ENCODE measurements around the gene ENTPD2.

Gene ENTPD2

DNA sequence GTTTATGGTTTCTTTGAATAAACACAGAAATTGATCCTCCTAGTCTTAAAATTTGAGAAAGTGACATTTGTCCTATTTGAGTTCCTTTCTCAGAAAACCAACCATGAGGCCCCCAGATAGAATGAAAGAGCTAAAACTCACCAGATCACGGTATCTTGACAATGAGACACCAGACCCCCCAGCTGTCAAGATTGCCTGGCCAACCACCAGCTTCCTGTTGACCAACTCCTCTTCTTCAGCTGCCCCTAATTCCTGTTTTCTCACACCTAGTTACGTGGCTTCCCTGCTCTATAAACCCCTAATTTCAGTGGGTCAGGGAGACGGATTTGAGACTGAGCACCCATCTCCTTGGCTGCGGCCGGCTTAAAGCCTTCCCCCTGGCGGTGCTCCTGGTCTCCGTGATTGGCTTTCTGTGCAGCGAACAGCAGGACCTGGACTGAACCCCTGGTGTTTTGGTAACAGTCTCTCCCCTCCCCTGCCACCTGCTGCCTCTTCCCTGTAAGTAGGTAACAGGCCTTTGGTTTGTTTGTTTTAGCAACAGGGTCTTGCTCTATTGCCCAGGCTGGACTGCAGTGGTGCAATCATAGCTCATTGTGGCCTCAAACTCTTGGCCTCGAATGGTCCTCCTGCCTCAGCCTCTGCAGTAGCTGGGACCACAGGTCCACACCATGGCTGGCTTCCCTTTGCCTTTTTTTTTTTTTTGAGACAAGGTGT, 4.8 kb upstream of the ENTPD2 start:
- no peaks in the 10 kb centered on the region for H3K36me3 ChIP-seq (ENCODE audit: control insufficient read depth in 2 of 2, insufficient read depth in 1 of 2, low read length in 2 of 2)
- CTCF ChIA-PET = interaction anchor here (0.6 to 10.1 kb wide), 10 partner anchors 9 to 371 kb away, joined by 3 to 166 read pairs (median 4); partner anchors contain the start of genes NPDC1 and SAPCD2
- TF ChIP-seq ZNF354C (tag by site-specific recombination; IDR thresholded peaks at IDR 0.05; ENCODE audit: borderline replicate concordance, low read depth) (no peak), ZNF112 (tag by site-specific recombination; IDR thresholded peaks at IDR 0.05) (no peak), SCRT2 (tag by site-specific recombination; IDR thresholded peaks at IDR 0.05) (peak; percentile 83), GLIS2 (tag by site-specific recombination; IDR thresholded peaks at IDR 0.05) (no peak), WT1 (tag by site-specific recombination; IDR thresholded peaks at IDR 0.05) (no peak), ZNF140 (tag by site-specific recombination; IDR thresholded peaks at IDR 0.05) (no peak), ZNF175 (tag by site-specific recombination; IDR thresholded peaks at IDR 0.05) (no peak), ZNF121 (tag by site-specific recombination; IDR thresholded peaks at IDR 0.05) (peak; percentile 95), ZIC2 (tag by site-specific recombination; IDR thresholded peaks at IDR 0.05) (peak; percentile 90), ZNF114 (tag by site-specific recombination; IDR thresholded peaks at IDR 0.05) (no peak), ZNF423 (tag by site-specific recombination; IDR thresholded peaks at IDR 0.05) (0 out of 2 replicates have a peak, but pooled peaks have one; percentile 37), ZNF266 (tag by site-specific recombination; IDR thresholded peaks at IDR 0.05; ENCODE audit: low read depth) (no peak), SCRT1 (tag by site-specific recombination; IDR thresholded peaks at IDR 0.05; ENCODE audit: borderline replicate concordance) (peak; percentile 78; the same call in 1 of the 2 replicates)
- TF ChIP-seq, protein P1, sequence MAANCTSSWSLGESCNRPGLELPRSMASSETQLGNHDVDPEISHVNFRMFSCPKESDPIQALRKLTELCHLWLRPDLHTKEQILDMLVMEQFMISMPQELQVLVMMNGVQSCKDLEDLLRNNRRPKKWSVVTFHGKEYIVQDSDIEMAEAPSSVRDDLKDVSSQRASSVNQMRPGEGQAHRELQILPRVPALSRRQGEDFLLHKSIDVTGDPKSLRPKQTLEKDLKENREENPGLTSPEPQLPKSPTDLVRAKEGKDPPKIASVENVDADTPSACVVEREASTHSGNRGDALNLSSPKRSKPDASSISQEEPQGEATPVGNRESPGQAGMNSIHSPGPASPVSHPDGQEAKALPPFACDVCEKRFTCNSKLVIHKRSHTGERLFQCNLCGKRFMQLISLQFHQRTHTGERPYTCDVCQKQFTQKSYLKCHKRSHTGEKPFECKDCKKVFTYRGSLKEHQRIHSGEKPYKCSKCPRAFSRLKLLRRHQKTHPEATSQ (tag by site-specific recombination; IDR thresholded peaks at IDR 0.05) = 0 out of 2 replicates have a peak, but pooled peaks have one; percentile 23
- TF ChIP-seq, protein P2, sequence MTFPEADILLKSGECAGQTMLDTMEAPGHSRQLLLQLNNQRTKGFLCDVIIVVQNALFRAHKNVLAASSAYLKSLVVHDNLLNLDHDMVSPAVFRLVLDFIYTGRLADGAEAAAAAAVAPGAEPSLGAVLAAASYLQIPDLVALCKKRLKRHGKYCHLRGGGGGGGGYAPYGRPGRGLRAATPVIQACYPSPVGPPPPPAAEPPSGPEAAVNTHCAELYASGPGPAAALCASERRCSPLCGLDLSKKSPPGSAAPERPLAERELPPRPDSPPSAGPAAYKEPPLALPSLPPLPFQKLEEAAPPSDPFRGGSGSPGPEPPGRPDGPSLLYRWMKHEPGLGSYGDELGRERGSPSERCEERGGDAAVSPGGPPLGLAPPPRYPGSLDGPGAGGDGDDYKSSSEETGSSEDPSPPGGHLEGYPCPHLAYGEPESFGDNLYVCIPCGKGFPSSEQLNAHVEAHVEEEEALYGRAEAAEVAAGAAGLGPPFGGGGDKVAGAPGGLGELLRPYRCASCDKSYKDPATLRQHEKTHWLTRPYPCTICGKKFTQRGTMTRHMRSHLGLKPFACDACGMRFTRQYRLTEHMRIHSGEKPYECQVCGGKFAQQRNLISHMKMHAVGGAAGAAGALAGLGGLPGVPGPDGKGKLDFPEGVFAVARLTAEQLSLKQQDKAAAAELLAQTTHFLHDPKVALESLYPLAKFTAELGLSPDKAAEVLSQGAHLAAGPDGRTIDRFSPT (tag by site-specific recombination; IDR thresholded peaks at IDR 0.05) = no peak
- H3K9me3 ChIP-seq (ENCODE audit: control insufficient read depth, insufficient read depth, low read depth, low read length) = no peaks in the 10 kb centered on the region
- no peaks in the 10 kb centered on the region for H3K4me1 ChIP-seq (ENCODE audit: control insufficient read depth, insufficient read depth, low read length)
- H3K27ac ChIP-seq (ENCODE audit: extremely low read depth, low read depth, low read length) = no peak overlapping the region
- POLR2A ChIA-PET = interaction anchor here (0.9 to 1.8 kb wide), 4 partner anchors 9 to 182 kb away, joined by 3 to 5 read pairs (median 4); partner anchors contain the start of gene TUBB4B
- no peak overlapping the region for H3K4me3 ChIP-seq (ENCODE audit: low read depth, low read length)

DNA sequence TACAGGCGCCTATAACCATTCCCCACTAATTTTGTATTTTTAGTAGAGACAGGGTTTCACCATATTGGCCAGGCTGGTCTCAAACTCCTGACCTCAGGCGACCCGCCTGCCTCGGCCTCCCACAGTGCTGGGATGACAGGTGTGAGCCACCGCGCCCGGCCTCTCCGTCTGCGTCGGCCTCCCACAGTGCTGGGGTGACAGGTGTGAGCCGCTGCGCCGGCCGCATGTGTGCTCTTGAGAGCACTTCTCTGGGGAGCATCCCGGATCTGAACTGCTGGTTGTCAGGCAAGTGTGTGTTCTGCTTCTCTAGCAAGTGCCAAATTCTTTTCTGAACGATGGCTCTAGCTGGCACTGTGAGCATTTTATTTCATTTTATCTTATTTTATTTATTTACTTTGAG, 3.7 kb upstream of the ENTPD2 start:
- ChIA-PET POLR2A (interaction anchor here (1.8 kb wide), 1 partner anchor 11 kb away, joined by 5 read pairs; no protein-coding TSS in a partner anchor), CTCF (interaction anchor here (0.6 to 10.1 kb wide), 4 partner anchors 9 to 156 kb away, joined by 3 to 166 read pairs (median 36); partner anchors contain the start of genes NPDC1 and SAPCD2)
- Histone ChIP-seq H3K4me3 (ENCODE audit: low read depth, low read length) (no peak overlapping the region), H3K4me1 (ENCODE audit: control insufficient read depth, insufficient read depth, low read length) (no peaks in the 10 kb centered on the region), H3K27ac (ENCODE audit: extremely low read depth, low read depth, low read length) (no peak overlapping the region), H3K36me3 (ENCODE audit: control insufficient read depth in 2 of 2, insufficient read depth in 1 of 2, low read length in 2 of 2) (no peaks in the 10 kb centered on the region), H3K9me3 (ENCODE audit: control insufficient read depth, insufficient read depth, low read depth, low read length) (no peaks in the 10 kb centered on the region)
- TF ChIP-seq ZNF157 (tag by site-specific recombination; IDR thresholded peaks at IDR 0.05) (no peak), GLIS1 (tag by site-specific recombination; IDR thresholded peaks at IDR 0.05) (peak; percentile 30; the same call in 1 of the 2 replicates), ZNF2 (tag by site-specific recombination; IDR thresholded peaks at IDR 0.05) (peak; percentile 78), ZNF530 (tag by site-specific recombination; IDR thresholded peaks at IDR 0.05; ENCODE audit: low read depth) (no peak)
- TF ChIP-seq, protein P3, sequence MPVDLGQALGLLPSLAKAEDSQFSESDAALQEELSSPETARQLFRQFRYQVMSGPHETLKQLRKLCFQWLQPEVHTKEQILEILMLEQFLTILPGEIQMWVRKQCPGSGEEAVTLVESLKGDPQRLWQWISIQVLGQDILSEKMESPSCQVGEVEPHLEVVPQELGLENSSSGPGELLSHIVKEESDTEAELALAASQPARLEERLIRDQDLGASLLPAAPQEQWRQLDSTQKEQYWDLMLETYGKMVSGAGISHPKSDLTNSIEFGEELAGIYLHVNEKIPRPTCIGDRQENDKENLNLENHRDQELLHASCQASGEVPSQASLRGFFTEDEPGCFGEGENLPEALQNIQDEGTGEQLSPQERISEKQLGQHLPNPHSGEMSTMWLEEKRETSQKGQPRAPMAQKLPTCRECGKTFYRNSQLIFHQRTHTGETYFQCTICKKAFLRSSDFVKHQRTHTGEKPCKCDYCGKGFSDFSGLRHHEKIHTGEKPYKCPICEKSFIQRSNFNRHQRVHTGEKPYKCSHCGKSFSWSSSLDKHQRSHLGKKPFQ (tag by site-specific recombination; IDR thresholded peaks at IDR 0.05) = peak; percentile 56; the same call in 1 of the 2 replicates
- TF ChIP-seq, protein P4, sequence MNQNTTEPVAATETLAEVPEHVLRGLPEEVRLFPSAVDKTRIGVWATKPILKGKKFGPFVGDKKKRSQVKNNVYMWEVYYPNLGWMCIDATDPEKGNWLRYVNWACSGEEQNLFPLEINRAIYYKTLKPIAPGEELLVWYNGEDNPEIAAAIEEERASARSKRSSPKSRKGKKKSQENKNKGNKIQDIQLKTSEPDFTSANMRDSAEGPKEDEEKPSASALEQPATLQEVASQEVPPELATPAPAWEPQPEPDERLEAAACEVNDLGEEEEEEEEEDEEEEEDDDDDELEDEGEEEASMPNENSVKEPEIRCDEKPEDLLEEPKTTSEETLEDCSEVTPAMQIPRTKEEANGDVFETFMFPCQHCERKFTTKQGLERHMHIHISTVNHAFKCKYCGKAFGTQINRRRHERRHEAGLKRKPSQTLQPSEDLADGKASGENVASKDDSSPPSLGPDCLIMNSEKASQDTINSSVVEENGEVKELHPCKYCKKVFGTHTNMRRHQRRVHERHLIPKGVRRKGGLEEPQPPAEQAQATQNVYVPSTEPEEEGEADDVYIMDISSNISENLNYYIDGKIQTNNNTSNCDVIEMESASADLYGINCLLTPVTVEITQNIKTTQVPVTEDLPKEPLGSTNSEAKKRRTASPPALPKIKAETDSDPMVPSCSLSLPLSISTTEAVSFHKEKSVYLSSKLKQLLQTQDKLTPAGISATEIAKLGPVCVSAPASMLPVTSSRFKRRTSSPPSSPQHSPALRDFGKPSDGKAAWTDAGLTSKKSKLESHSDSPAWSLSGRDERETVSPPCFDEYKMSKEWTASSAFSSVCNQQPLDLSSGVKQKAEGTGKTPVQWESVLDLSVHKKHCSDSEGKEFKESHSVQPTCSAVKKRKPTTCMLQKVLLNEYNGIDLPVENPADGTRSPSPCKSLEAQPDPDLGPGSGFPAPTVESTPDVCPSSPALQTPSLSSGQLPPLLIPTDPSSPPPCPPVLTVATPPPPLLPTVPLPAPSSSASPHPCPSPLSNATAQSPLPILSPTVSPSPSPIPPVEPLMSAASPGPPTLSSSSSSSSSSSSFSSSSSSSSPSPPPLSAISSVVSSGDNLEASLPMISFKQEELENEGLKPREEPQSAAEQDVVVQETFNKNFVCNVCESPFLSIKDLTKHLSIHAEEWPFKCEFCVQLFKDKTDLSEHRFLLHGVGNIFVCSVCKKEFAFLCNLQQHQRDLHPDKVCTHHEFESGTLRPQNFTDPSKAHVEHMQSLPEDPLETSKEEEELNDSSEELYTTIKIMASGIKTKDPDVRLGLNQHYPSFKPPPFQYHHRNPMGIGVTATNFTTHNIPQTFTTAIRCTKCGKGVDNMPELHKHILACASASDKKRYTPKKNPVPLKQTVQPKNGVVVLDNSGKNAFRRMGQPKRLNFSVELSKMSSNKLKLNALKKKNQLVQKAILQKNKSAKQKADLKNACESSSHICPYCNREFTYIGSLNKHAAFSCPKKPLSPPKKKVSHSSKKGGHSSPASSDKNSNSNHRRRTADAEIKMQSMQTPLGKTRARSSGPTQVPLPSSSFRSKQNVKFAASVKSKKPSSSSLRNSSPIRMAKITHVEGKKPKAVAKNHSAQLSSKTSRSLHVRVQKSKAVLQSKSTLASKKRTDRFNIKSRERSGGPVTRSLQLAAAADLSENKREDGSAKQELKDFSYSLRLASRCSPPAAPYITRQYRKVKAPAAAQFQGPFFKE (tag by site-specific recombination; IDR thresholded peaks at IDR 0.05; ENCODE audit: borderline replicate concordance) = no peak
